NOMO-1 treated with dmso at 0.1 percent for 144 hours (cell line): ENCODE results near the gene BICD1.
A peak's percentile ranks its signal among the peaks of the same experiment; 100 is the strongest.

Experiments
- DNase-seq: peaks from one replicate; lab custom pipeline; 2025; ENCODE audit not compliant: unreplicated experiment; lab: John Stamatoyannopoulos, UW

The BICD1 gene

DNA sequence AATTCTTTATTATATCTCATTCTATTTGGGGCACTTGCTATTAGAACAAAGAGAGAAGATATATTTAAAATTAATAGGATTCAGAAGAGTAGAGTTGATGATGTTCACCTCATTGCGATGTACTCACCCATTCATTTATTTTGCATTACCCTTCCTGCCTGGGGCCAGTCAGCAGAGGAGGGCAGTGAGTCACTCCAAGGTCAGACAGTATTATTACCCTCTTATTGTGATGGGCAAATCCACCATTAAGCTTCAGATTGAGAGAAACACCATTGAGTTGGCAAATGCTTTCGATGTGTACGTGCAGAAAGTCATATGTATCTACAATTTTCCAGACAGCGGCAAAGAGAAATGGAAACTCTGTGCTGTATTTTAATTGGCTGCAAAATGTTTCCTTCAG, 134.2 kb downstream of the BICD1 start:
- no peak for DNase-seq

DNA sequence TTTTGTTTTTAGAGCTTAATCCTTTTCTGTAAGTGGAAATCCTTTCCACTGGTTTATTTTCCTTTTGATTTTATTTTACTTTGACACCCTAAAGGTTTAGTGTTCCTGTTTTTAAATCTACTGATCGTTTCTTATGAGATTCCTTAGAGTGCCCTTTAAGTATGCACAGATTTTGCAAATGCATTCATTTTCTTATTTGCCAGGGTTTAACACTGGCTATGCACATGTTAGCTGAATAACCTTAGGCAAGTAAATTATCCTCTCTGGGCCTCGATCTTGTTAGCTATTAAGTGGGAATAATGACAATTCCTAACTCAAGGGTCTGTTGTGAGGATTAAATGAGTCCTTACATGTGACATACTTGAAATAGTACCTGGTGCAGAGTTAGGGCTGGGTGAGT, 136.0 kb downstream of the BICD1 start:
- DNase-seq = no peak

DNA sequence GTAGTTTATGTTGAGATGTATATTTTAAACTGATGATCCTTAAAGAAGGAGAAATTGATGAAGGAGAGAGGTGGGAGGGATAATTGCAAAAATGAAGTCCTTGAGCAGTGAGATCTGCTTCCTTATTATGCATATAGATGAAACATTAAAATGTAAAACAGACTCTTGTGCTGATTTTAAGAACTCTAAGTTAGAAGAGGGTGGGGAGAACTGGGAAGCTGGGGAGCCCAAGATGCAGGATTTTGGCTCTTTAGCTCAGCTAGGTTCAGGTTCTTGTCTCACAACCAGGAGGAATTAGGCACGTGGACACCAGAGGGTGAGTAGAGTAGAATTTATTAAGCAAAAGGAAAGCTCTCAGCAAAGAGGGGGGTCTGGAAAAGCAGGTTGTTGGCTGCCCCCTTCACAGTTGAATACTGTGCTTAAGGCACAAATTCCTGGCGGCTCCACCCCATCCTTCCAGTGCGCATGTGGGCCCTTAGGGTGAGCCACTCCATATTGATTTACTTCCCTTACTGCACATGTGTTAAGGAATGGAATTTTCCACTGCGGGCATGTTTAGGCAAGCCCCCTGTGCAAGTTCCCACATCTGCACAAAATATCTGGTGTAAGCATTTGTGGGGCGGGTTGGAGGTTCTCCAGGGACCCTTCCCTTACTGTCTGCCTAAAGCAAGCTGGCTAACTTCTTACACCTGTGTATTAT, 141.9 kb downstream of the BICD1 start:
- no peak for DNase-seq

DNA sequence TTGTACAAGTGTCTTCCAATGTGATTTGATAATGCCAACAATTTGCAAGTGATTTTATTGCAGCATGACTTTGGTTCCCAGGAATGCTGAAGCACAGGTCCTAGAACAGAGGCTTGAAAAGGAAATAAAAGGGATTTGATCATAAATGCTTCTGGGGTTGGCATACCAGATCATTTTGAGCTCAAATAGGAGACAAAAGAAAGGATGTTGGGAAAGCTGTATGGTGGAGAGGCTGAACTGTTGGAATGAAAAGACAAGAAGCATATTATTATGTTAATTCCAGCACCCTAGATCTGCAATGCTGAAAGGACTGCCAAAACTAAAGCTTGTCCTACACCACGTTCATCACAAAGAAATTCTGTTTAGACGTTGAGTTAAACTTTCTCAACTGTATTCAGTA, 143.1 kb downstream of the BICD1 start:
- no peak for DNase-seq

DNA sequence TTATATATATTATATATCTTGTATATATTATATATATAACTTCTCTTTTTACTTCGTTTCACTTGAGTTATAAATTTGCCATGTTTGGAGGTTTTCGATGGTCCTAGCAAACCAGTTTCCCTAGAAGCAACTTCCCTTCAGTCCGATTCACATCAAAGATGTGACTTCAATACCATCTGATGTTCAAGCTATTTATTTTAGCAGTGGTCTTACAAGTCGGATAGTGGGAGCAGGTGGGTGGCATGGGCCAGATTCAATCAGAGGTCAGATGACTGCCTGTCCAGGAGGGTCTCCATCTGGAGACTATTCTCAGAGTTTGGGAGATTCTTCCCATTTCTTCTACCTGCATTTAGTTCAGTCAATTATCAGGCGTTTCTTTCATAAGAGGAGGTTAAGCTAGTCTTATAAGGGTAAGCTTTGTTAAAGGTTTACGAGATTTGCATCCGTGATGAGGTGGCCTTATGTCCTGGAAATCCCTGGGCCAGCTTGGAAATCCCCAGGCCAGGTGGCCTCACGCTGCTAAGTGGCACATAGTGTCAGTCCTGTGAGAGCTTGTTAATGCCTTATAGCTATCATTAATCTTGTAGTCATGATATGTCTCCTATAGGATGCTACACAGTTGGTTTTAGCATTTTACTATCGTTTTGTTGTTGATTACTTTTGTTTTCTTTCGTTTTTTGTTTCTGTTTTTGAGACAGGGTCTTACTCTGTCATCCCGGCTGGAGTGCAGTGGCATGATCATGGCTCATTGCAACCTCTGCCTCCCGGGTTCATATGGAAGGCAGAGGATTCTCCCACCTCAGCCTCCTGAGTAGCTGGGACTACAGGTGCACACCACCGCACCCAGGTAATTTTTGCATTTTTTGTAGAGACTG, 145.8 kb downstream of the BICD1 start:
- no peak for DNase-seq

DNA sequence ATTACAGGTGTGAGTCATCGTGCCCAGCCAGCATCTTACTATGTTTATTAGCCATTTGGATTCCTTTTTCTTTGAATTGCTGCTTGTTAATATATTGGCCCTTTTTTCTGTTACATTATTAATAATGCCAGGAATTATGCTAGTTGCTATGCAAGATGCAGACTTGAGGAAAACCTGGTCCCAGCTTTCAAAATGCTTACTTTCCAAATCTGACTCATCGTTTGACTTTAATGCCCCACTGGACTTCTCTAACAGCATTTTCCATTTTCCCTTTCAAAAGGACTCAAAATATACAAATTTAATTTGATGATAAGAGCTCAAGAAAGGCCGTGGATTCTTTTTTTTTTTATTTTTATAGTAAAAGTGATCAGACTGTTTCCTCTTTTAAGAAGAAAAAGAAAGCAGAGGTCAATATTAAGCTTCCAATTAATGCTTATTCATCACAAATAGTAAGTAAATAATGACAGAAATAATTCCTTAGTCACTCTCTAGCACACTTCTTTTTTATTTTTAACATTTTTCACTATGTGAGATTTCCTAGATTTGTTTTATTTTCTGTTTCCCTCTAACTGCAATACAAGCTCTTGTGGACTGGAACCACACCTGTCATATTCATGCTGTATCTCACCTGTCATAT, 146.6 kb downstream of the BICD1 start:
- no peak for DNase-seq

DNA sequence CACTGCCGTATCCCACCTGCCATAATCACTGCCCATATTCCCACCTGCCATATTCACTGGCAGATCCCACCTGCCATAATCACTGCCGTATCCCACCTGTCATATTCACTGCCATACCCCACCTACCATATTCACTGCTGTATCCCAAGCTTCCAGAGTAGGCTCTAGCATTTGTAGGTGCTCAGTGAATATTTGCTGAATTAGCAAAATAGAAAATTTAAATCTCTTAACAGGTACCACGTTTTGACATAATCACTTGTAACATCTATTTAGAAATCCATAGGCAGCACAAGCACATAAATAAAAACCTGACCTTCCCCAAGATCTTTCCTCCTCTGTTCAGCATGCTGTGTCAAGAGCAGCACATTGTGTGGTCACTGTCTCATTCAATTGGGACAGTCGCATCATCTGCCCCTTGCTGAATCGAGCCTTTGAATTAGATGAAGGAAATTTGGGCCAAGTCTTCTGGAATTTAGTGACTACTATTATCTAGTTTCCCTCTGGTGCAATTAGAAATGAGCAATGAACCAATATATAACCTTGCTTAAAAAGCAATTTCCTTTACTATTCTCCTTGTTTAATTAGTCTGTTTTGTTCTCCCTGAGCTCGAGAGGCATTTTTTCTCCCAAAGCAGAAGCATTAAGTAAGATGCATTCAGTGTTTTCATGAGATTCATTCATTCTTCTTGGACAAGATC, 147.8 kb downstream of the BICD1 start:
- no peak for DNase-seq

DNA sequence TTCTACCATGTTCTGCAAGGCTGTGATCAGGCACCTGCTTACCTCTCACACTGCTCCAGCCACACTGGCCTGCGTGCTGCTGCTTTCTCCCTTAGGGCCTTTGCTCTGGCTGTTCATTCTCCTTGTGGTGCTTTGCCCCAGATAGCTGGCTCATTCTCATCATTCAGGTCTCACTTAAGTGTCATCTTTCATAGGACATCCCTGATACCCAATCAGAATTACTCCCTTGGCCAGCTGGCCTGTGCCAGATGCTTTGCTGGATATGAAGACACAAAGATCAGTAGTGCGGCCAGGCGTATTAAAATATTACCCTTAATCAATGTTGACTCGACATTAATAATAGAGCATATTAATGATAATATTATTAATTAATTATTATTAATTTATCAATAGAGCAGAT, 148.9 kb downstream of the BICD1 start:
- DNase-seq = no peak

DNA sequence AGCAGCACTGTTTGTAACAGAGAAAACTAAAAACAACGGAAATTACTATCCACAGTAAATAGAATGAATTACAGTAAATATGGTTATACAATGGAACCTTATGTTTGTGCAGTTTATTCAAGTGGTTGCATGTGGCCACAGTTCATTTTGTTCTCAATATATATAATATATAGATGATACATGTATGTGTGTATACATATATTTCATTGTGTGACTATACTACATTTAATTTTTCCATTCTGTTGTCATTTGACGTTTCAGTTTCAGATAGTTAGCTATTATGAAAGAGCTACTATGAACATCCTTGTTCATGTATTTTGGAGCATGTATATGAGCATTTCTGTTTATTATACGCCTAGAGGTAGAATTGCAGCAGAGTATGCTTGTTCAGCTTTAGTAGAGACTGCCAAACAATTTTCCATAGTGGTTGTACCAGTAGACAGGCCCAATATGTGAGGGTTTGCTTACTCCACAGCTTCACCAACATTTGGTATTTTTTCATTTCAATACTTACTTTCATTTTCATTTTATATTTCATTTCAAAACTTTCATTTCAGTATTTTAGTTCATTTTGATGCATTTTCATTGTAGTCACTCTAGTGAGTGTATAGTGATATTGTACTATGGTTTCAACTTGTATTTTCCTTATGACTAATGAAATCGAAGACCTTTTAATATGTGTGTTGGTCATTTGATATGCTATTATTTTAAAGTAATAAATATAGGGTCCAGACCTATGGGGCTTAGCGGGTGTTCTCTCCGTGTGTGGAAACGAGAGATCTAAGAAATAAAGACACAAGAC, 151.2 kb downstream of the BICD1 start:
- no peak for DNase-seq

DNA sequence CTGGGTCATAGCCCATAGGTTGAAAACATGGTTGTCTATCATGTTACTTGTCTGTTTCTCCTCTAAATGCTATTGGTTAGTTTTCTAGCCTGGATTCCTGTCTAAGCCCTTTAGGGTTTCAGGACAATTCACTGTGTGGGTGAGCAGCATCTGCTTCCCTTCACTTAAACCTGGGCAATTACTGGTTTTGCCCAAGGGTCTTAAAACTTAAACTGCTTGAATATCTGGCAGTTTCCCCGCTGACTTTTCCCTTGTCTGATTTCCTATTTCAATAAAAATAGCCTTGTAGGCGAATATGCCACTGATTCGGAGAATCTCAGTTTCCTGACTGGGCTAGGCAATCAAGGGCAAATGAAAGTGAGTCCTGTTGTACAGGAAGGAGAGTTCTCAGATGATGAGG, 154.0 kb downstream of the BICD1 start:
- no peak for DNase-seq

DNA sequence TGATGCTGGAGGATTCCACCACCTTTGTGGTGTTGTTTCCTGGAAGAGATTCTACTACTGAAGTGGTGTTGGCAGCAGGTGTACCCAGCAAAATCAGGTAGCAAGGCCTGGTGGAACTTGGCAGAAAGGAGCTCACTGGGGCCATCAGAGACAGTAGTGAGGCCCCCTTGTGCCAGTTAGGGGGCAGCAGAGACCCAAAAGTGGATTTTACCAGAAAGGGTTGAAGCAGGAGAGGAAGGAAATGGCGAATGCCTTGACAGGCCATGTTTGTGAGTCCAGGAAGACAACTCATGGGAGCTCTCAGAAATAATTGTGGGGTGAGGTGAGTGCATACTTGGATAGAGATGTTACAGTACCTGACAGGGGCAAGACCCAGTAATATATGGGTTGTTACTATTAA, 155.0 kb downstream of the BICD1 start:
- DNase-seq = no peak

DNA sequence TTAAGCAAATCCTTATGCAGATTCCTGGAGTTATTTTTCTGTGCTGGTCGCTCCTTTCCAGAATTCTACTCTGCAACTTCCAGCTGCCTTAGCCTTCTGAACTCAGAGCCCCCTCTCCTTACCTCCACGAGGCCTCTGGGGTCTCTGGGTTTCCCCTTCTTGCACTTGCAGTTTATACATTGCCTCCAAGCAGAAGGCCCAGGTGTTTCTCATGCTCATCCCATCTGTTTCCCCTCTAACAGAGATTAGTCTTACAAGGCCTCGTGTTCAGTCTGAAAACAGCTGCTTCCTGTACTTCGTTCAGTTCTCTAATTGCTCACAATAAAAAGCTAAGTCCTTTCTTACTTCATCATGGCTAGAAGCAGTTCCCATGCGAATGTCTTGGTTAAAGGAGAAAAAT, 158.3 kb downstream of the BICD1 start:
- DNase-seq = peak; percentile 1

DNA sequence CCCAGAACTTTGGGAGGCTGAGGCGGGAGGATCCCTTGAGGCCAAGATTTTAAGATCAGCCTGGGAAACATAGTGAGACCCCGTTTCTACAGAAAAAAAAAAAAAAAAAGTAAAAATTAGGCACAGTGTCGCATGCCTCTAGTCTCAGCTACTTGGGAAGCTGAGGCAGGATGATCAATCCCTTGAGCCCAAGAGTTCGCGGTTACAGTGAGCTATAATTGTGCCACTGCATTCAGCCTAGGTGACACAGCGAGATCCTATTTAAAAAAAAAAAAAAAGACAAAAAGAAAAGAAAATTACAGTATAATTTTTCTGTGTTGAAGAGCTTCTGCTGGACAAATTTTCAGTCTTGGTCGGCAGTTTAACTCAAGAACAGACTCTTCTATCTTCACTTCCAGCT, 158.8 kb downstream of the BICD1 start:
- DNase-seq = no peak

DNA sequence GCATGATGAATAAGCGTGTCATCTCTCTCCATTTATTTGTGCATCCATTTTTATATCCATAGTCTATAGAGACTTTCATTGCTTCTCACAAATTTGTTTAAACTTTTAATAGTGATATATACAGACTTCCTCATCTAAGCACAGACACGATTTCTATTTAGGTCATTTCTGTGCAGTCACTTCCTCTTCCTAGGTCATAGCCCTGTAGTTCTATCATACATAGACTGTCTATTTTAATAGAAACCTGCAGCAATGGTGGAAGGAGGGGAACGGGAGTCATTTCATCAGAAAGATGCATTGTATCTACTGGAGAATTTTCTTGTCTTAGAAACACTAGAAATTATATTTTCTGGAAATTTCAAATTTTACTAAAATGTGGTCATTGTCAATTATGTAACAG, 159.3 kb downstream of the BICD1 start:
- peak; percentile 47 for DNase-seq

DNA sequence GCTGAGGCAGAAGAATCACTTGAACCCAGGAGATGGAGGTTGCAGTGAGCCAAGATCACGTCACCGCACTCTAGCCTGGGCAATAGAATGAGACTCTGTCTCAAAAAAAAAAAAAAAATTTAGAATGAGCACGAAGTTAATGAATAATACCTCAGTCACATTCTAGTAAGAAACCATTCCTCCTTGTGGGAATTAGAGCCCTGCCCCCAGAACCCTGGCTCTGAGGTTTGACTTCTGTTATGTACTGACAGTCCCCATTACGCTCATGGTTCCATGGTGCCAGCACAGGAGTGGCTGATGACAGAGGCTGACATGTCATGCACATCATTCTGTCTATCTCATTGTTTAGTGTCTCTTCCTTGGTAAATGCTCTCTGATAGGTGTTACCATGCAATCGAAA, 160.1 kb downstream of the BICD1 start:
- DNase-seq = no peak

DNA sequence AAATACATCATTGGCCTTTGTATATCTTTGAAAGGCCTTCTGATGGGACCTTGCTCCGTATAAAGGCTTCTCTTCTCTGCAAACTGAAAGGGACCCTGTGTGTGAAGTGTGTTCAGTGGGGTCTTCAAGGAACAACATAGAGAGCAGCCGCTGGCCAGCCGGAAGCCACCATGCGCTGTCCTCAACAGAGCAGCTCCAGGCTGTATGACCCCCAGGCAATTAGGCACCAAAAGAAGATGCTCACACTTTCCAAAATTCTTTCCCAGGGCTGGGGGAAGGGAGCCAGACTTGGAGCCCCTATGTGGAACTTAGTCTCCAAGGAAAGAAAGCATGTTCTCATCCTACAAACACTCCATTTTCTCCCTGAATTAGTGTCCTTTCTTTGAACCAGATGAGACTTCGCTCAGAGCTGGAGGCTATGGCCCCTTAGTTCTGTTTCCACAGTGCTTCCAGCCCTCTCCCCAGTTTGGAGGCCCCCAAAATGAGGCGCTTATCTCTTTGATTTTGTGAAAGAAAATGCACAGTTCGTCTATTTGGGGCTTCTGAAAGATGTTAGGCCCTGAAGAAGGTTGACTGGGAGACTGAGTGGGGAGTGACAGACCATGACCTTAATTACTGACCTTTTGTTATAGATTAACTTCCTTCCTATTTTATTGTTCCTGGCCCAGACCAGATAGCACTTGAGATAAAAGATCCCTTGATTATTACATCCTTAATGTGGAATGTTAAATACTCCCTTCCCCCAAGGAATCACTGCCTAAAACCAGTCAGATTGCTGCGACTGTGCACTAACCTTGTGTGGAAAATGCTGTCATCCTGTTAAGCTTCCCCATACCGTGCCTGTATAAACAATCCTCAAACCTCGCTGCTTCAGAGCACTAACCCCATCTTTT, 164.4 kb downstream of the BICD1 start:
- no peak for DNase-seq

DNA sequence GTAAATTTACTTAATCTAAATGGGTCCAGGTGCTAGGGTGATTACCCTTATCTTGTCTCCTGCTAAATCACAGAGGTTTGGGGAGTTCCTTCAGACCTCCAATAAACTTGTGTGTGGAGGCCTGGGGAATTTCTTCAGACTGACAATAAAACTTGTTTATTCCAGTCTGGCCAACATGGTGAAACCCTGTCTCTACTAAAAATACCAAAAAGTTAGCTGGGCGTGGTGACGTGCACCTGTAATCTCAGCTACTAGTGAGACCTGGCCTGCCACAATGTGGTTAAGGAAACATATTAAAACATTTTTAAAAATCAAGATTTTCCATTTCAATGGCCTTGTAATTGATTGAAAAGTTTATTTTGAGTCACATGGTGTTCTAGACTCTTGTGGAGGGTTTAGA, 165.8 kb downstream of the BICD1 start:
- no peak for DNase-seq

DNA sequence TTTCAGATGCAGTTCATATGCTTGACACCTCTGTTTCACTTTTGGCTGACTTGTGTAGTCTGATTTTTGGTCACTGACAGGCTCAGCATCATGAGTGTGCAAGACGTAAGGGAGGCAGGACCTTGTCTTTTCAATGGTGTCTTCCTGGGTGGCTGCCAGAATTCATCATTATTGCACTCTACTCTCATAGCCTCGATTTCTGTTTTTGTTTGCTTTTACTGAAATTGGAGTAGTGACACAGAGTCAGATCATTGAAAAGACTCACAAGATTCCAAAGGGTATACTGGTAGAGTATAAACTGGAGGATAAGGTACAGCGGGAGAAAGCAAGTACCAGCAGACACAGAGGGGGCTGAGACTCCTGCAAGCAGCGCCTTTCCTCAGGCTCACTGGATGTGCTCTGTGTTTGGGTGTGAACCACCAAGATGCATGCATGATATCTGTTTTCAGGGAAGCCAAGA, 166.4 kb downstream of the BICD1 start:
- DNase-seq = no peak

DNA sequence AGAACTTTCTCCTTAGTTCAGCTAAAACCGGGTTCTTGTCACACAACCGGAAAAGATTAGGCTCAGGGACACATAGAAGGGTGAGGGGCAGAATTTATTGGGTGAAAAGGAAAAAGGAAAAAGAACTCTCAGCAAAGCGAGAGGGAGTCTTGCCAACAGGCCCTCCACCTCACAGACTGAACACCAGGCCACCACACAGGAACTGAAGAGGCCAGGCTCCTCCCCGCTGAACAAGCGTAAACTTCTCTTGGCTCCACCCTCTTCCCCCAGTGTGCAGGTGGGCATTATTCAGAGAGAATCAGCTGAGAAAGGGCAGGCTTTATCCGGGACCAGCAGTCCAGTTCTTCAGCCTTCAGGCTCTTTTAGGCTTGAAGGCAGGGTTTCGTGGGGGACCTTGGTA, 167.1 kb downstream of the BICD1 start:
- no peak for DNase-seq

DNA sequence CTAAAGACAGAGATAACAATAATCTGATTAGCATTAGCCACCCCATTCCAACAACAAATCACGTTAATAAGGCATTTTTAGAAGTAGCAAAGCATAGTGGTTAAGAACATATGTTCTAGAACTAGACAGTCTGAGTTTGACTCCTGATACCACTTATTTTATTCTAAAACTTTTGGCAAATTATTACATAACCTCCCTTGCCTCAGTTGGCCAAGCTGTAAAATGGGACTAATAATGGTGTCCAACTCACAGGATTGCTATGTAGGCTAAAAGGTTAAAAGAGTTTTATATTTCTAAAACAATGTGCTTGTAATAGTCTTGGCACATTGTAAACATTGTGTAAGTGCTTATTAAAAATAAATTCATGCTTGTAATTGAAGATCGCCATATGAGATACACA, 168.0 kb downstream of the BICD1 start:
- no peak for DNase-seq
